ENCODE data around the gene CAMSAP2.
"Not testable (repeated sequence)": the region's sequence is repeated elsewhere in the genome, so short reads cannot be mapped to it uniquely, and the experiment has no call there.

Gene CAMSAP2

DNA sequence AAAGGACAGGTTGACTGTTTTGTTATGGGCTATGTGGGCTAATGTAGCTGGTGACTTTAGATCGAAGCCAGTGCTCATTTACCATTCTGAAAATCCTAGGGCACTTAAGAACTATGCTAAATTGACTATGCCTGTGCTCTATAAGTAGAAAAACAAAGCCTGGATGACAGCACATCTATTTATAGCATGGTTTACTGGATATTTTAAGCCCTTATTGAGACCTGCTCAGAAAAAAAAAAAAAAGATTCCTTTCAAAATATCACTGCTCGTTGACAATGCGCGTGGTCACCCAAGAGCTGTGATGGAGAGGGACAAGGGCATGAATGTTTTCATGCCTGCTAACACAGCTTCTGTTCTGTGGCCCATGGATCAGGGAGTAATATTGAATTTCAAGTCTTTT, 48.1 kb downstream of the CAMSAP2 start:
- DNase-seq: no peak

DNA sequence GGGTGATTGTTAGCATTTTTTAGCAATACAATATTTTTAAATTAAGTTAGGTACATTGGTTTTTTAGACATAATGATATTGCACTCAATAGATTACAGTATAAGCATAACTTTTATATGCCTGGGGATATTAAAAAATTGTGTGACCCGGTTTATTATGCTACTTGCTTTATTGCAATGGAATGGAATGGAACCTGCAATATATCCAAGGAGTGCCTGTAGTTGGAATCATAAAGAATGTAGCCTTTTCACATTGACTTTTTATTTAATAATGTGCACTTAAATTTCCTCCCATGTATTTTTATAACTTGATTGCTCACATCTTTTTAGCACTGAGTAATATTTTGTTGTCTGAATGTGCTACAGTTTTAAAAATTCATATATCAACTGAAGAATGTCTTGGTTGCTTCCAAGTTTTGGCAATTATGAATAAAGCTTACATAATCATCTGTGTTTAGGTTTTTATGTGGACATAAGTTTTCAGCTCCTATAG, 49.2 kb downstream of the CAMSAP2 start:
- no peak for DNase-seq

DNA sequence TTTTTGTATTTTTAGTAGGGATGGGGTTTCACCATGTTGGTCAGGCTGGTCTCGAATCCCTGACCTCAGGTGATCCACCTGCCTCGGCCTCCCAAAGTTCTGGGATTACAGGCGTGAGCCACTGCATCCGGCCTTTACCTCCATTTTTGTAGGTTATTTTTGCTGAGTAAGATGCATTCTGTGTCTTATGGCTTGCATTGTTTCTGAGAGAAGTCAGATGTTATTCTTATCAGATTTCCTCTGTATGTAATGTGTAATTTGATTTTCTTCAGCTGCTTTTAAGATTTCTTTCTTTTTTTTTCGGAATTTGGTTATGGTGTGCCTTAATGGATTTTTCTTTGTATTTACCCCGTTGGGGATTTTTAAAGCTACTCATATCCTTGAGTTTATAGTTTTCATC, 52.3 kb downstream of the CAMSAP2 start:
- not testable (repeated sequence) for DNase-seq

DNA sequence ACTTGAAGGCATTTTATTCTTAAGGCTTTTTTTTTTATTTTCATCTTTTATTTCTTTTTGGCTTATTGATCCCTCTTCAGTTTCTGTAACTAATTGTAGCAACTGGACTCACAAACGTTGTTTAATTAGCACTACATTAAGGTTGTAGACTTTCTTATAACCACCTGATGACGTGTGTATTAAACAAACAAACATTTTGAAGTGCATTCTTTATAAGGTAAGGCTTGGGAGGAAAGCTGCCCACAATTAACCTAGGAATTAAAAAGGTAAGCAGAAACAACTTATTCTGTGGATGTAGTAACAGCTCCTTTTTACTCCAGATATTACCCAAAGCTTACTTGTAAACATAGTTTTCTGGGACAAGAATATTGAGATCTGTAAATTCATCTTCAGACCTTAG, 55.0 kb downstream of the CAMSAP2 start:
- DNase-seq: no peak

DNA sequence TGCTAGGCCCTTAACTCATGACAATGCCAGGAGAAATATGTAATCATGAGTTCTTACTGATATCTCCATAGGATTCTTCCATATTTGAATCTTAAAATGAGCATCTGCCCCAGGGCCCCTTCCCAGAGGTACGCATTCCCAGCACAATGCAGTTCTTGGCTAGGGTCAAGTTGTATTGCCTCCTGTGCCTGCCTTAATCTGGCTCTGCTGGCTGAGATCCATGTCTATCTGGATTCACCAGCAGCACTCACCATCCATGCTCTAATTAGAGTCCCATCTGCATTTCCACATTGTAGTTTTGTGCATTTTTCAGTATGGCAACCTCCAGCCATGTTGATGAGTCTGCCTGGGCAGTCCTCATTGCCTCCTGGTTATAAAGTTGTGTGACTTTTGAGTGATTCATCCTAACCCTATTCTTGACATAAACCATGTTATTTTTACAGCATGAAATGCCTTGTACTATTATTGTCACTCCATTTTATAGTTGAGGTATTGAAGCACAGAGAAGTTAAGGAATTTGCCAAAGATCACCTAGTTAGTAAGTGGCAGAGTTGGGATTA, 55.9 kb downstream of the CAMSAP2 start:
- DNase-seq: no peak

DNA sequence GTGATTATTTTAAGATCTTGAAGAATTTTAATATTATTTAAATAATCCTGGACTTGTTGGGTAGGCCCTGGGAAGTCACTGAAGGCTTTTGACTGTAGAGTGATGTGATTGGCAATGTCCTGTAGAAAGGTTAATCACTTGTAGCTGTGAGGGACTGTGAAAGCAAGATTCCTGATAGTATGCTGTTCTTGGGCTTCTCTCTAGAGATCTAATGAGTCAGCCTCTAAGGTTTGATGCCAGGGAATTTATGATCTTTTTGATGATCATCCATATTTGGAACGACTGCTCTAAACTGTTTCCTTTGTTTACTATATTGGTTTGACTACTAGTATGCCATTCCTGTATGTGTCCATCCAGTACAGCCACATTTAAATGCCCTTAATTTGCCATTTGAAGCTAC, 56.5 kb downstream of the CAMSAP2 start:
- DNase-seq: no peak

DNA sequence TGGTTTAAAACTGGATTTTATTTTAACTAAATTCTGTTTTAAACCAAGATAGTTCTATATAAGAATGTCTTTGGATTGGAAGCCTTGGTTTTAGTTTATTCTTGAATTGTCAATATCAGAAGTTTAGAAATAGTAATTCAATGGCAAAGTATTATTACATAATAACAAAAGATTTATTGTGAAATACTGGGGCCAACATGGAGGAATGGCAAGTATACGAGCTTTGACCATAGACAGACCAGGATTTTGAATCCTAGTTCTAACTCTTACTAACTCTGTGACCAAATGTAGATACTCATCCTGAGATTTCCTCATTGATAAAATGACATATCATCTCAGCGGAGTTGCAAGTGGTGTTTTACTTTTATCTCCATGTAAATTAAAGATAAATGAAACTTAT, 63.3 kb downstream of the CAMSAP2 start:
- no peak for DNase-seq

DNA sequence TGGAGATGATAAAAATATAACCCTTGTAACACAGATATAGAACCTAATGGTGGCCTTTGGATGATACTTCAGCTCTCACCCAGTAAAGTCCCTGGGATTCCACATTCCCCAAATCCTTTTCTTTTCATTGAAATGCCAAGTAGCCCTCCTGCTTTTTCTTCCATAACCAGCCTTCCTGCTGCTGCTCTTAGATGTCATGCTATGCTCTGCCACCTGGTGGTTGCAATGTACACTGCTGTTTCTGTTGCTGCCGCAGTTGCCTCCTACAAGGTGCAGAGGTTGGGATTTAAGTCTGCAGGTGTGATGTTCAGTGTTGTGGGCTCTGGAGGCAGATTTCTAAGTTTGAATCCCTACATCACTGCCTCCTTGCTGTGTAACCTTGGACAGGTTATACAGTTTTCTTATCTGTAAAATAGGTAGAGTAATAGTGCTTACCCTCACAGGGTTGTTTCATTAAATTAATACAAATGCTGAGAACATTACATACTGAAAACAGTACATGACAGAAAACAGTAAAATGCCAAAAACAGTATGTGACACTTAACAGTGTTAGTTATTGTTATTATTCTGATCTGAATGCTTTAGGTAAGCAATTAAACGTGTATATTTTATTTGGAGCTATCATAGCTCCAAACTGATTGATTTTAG, 64.3 kb downstream of the CAMSAP2 start:
- peak; percentile 65 for DNase-seq

DNA sequence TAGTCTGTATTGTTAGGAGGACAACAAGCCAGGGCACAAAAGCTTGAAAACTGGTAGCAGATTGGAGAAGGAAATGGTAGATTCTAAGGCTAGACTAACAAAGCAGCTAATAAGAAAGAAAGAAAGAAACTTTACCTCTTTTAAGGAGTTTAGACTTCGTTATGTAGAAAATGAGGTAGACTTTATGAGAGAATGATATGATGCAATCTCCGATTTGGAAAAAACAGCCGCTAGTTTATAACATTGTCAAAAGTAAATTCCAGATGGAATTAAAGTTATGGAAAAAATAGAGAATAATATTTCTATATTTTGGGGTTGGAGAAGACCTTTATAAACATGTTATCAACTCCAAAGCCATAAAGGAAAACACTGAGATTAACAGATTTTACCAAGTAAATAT, 67.0 kb downstream of the CAMSAP2 start:
- no peak for DNase-seq

DNA sequence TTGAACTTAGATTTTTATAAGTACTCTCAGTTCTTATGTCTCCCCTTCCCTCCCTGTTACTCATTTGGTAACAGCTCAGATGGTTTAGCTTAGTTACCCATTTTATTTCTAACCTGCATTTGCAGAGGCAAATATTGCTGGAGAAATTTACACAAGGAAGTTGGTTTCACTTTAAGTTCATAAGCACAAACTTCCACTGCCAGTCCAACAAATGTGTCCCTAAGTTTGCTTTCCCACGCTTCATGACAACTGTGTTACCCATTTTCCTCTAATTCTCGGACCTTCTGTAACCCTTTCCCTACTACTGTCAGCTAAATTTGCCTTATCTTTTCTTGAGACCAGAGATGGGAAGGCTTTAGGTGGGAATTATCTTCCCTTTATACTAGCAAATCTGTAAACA, 70.2 kb downstream of the CAMSAP2 start:
- DNase-seq: no peak

DNA sequence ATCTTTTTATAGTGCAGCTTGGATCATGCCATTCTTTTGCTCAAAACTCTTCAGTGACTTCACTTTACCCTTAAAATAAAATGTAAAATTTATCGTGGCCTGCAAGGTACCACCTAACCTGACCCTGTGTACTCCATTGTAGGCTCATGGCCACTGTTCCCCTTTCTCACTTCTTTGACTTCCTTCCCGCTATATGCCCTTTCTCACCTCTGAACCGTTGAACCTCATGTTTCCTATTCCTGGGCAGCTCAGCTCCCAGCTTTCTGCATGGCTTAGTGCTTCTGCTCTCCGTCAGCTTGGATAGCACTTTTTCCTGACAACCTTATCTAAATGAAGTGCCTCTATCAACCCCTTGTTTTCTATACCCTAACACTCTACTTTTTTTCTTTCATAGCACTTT, 73.0 kb downstream of the CAMSAP2 start:
- no peak for DNase-seq

DNA sequence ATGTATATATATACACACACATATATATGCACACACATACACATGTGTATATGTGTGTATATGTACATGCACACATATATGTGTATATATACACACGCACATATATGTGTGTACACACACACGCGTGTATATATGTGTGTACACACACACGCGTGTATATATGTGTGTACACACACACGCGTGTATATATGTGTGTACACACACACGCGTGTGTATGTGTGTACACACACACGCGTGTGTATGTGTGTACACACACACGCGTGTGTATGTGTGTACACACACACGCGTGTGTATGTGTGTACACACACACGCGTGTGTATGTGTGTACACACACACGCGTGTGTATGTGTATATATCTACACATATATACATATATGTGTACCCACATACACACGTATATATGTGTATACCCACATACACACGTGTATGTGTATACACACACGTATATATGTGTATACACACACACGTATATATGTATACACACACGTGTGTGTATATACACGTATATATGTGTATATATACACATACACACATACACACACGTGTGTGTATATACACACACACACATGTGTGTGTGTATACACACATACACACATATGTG, 78.0 kb downstream of the CAMSAP2 start:
- not testable (repeated sequence) for DNase-seq

DNA sequence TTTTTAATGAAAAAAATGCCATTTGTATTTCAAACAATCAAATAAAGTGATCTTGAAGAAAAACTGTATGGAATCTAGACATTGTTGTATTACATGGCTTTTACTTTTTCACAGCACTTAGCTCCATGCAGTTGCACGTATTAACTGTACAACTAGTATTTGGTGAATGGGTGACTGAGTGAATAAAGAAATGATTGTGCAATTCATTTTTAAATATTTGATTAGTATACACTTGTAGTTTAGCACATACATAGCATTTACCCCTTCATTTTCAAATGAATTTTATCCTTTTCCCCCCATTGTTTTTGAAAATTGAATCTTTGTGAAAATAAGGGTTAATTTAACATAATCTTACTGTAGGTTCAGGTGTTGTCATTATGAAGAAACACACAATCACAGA, 79.6 kb downstream of the CAMSAP2 start:
- DNase-seq: no peak

DNA sequence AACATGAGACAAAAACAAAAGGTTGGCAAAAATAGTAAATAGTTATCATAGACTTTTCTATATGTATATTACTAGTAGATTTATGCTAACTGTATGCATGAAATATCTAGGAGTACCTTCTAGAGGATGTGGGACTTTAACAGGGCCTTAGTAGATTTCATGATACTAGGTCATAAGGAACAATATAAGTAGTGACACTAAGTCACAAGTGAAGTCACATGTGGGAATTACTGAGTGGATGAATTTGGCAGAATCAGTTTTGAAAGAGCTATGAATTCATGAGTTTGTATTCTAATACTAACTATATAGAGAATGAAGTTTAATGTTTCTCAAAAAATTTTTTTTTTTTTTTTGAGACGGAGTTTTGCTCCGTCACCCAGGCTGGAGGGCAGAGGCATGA, 81.0 kb downstream of the CAMSAP2 start:
- no peak for DNase-seq

DNA sequence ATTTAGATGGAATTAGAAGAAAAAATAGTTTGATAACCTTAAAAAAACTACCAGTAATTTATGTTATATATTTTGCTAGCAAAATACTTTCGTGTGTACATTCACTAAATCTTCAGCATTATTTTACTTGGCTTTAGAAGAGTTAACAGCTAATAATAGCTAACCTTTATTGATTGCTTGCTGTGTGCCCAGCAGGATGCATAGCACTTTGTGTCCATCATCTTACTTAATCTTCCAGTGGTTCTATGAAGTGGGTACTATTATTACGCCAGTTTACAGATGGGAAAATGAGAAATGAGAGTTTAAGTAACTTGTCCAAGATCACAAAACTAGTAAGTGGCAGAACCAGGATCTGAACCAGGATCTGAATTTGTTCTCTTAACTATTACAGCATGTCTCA, 92.4 kb downstream of the CAMSAP2 start:
- DNase-seq: no peak

DNA sequence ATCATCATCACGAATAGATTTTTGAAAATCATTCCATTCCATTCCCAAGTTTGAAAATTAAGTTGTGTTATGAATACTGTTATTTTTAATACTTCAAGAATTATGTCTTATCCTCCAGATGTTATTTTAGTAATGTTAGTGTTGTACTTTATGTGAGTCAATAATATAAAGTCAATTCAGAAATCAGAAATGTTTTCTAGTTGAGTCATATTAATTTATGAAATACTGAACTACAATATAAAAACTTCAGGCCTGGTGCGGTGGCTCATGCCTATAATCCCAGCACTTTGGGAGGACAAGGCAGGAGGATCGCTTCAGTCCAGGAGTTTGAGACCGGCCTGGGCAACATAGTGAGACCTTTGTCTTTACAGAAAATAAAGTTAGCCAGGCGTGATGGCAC, 95.7 kb downstream of the CAMSAP2 start:
- DNase-seq: no peak

DNA sequence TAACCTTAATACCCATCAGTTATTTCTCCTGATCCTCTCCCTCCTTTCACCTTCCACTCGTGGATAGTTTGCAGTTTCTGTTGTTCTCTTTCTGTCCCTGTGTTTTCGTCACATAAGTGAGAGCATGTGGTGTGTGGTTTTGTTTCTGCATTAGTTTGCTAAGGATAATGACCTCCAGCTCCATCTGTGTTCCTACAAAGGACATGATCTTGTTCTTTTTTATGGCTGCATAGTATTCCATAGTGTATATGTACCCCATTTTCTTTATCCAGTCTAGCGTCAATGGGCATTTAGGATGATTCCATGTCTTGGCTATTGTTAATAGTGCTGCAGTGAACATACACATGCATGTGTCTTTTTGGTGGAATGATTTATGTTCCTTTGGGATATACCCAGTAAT, 97.5 kb downstream of the CAMSAP2 start:
- no peak for DNase-seq

DNA sequence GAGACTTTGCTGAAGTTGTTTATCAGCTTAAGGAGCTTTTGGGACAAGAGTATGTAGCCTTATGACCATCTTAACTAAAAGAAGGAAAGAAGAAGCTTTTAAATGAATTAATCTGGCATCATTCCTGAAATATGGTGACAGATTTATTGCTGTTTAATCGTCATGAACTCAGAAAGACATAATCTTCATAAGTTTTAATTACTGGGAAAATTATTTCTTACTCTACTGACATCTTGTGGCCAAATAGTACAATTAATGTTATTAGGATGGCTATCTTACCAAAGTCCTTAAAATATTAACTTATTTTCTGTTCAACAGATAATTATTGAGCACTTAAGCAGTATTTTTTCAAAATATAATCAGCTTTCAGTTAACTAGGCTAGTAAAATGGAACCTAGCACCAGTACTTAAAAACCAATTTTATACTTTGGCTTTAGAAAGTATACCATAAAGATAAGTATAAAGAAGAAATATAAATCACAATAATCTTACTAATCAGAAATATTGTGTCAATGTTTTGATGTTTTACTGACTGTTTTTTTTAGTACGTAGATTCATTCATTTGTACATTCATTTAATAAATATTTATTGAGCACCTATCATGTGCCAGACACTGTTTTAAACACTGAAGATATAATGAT, 99.4 kb downstream of the CAMSAP2 start:
- no peak for DNase-seq

DNA sequence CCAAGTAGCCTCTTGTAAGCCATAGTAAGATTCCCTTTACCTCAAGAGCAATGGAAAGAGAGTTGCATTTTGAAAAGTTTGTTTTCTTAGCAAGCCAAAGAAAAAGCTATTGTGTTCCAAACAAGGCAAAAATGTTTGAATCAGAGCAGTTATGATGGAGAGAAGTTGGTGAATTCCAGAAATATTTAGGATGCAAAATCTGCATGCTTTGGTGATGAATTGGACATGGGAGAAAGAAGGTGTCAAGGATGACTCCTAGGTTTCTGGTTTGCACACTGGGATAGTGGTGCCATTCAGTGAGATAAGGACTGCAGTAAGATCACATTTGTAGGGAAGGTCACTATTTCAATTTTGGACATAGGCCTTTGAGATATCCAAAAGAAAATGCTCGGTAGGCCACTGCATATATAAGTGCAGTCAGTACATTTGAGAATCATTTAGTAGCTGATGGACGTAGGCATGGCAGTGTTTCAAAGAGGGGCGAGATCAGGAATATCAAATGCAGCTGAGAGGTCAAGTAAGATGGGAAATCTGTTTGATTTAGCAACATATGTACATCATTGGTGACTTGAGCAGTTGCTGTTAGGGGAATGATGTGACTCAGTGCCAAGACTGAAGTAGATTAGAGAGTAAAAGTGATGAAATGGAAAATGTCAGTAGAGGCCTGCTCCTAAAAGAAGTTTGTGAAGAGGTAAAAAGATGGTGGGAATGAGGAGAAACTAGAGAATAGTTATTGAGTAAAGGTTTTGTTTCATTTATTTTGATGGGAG, 100.2 kb downstream of the CAMSAP2 start:
- no peak for DNase-seq

DNA sequence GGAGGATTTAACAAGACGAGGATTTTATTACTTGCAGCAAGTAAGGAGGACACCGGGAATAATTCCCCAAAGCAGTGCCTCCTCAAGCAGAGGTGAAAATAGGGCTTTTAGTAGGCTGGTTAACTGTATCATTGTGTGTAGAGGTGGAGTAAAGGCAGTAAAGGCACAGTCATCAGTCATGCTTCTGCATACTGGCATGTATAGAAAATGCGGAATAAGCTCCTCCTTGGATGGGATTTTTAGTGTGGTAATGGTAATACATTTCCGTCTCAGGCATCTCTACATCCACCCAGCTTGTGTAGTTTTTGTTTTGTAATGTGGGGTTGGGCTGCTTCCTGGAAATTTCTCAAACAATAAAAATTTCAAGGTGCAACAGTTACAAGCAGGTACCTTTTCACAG, 106.7 kb downstream of the CAMSAP2 start:
- DNase-seq: no peak

DNA sequence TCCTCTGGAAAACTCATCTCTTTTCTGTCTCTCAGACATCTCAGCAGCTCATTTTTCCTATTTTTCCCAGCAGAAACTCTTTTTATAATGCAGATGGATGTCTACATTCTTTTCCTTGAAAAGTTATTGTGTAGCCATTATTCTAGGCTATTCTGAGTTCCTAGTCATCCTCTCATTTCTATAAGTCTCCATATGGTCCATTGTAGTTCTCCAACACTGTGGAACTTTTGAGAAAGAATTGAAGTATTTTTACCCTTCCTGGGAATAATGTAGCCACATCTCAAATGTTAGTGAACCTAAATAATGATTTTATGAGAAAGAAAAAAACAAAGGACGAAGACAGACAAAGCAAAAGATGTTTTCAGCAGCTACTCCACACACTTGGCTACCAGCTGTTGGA, 107.7 kb downstream of the CAMSAP2 start:
- DNase-seq: no peak

DNA sequence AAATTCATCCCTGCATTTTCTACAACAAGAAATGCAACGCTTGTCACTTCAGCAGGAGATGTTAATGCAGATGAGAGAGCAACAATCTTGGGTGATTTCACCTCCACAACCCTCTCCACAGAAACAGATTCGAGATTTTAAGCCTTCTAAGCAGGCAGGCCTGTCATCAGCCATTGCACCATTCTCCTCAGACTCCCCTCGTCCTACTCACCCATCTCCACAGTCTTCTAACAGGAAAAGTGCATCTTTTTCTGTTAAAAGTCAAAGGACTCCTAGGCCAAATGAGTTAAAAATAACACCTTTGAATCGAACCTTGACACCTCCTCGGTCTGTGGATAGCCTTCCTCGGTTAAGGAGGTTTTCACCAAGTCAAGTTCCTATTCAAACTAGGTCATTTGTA, 110.7 kb downstream of the CAMSAP2 start:
- no peak for DNase-seq

DNA sequence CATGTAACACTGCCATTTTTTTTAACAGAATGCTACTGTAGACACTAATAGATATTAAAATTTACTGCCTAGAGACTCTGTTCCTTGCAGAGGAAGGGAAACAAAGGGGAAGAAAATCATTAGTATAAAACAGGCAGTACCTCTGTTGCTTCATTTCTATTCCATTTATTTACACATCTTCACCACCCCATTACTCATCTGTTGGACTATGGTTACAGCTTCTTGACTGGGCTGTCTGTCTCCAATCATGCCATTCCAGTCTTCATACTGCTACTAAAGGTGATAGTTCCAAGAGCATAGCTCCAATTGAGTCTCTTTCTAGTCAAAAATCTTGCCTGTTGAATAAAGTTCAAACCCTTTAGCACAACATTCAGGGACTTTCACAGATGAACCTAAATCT, 111.9 kb downstream of the CAMSAP2 start:
- DNase-seq: no peak
